22Rv1 (cell line): ENCODE data around the gene SIGLEC7.
A peak's percentile ranks its signal among the peaks of the same experiment; 100 is the strongest.
"Not testable (repeated sequence)": the region's sequence is repeated elsewhere in the genome, so short reads cannot be mapped to it uniquely, and the experiment has no call there.

ENCODE experiments used
- H3K27ac ChIP-seq: fragments of 450-650 bp; 2 replicates; pipeline ENCODE4 v1.5.1; 2017
- CTCF ChIP-seq: fragments of 450-650 bp; IDR thresholded peaks from 2 replicates; pipeline ENCODE4 v1.5.1; 2017; ENCODE audit warnings: mild to moderate bottlenecking
- ZFX ChIP-seq: fragments of 450-650 bp; IDR thresholded peaks from 2 replicates; pipeline ENCODE4 v1.6.1; 2017; ENCODE audit warnings: antibody characterized with exemption, borderline replicate concordance

Gene SIGLEC7

GRCh38 chr19:51168564-51169282, 26.6 kb downstream of the SIGLEC7 start:
- H3K27ac ChIP-seq, result no peak overlapping the region

GRCh38 chr19:51169283-51169918, 27.3 kb downstream of the SIGLEC7 start:
- H3K27ac ChIP-seq, result not testable (repeated sequence)
- peak; percentile 89 for TF ChIP-seq CTCF

More at GRCh38 chr19:51168564-51169282, 26.6 kb downstream of the SIGLEC7 start:
- TF ChIP-seq ZFX (no peak), CTCF (no peak)

- no peak overlapping the region for H3K27ac ChIP-seq
- no peak for TF ChIP-seq ZFX
- TF ChIP-seq CTCF, result no peak
These were observed 30.1 kb downstream of the SIGLEC7 start for GRCh38 chr19:51172223-51172622.

- no peak overlapping the region for H3K27ac ChIP-seq
- TF ChIP-seq ZFX (no peak), CTCF (no peak)
These were observed 31.6 kb downstream of the SIGLEC7 start for GRCh38 chr19:51173681-51174080.

- H3K27ac ChIP-seq, result no peak overlapping the region
- TF ChIP-seq CTCF (no peak), ZFX (no peak)
These were observed 37.2 kb downstream of the SIGLEC7 start for GRCh38 chr19:51179256-51179655.

- H3K27ac ChIP-seq, result peak overlapping the region; percentile 71
- TF ChIP-seq ZFX, result no peak
- no peak for TF ChIP-seq CTCF
These were observed 39.3 kb downstream of the SIGLEC7 start for GRCh38 chr19:51181377-51181912.

GRCh38 chr19:51181913-51182419, 39.9 kb downstream of the SIGLEC7 start:
- H3K27ac ChIP-seq, result peak overlapping the region; percentile 71
- TF ChIP-seq CTCF (no peak), ZFX (no peak)
